GM23248 (cell line): ENCODE data around the gene FCER2.

Experiments used
- EZH2 ChIP-seq: fragments of 200-600 bp; sonication (generic); IDR thresholded peaks from 2 replicates; pipeline ENCODE4 v1.6.1; 2018; ENCODE audit warnings: antibody characterized with exemption, mild to moderate bottlenecking; ENCODE audit not compliant: insufficient read depth, poor library complexity, severe bottlenecking
- EZH2phosphoT487 ChIP-seq: fragments of 200-600 bp; sonication (generic); IDR thresholded peaks from 2 replicates; pipeline ENCODE4 v1.6.1; 2018; ENCODE audit warnings: antibody characterized with exemption, moderate library complexity, mild to moderate bottlenecking, low read depth; ENCODE audit not compliant: insufficient read depth

GRCh38 chr19:7742575-7742974, 40.6 kb upstream of the FCER2 start:
- TF ChIP-seq EZH2phosphoT487 (no peak), EZH2 (no peak)
